ENCODE measurements around the gene HDAC7.

The HDAC7 gene

DNA sequence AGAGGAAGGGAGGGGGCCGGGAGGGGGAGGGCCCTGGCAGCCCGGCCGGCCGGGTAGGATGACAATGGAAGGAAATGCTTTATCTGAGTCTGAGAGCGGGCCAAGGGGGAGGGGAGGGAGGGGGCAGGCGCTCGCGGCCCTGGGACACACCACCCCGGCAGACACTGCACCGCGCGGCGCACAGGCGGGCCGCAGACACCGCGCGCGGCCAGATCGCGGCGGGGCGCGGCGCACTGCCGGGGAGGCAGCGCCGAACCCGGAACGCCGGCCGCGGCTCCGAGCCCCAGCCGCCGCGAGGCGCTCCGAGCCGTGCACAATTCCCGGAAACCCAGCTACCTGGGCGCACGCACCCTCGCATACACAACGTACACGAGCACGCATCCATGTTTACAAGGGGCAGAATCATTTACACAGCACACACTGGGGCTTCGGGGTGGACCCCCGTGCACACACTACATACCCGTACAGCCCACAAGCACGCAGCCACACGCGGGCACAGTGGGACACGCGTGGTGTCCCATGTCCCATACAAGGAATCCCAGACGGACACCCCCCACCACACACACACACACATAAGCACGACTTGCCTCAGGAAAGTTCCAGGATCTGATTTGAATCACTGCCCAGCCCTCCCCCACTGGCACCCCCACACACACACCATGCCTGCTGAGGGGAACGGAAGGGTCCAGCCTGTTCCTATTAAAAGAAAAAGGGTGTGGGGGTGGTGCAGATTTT lies at the start of gene HDAC7:
HDAC7 (minus strand) TSS at position 8 of the 735 bp plus-strand sequence. CDS start 118 bp downstream, outside the sequence.
- FAIRE-seq = no peak

DNA sequence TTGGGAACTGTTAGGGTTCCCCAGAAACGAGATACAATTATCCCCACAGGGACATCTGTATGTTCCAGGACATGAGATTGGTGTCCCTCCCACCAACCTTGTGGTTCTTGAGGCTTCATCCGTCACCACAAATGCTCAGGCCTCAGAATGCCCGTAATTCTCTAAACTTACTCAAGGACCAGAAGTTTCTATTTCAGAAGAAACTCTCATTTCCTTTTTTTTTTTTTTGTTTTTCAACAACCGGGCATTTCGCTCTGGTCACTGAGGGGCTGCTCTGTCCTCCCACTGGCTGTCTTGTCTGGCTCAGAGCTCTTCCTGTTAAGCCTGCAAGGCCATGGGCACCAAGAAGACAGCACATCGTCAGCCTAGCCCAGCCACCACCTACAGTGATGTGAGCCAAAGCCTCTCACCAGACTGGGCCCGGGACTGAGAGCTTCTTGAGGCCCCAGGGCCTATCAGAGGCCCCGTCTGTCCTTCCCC lies 48.9 kb upstream of the HDAC7 start:
- FAIRE-seq = no peak

DNA sequence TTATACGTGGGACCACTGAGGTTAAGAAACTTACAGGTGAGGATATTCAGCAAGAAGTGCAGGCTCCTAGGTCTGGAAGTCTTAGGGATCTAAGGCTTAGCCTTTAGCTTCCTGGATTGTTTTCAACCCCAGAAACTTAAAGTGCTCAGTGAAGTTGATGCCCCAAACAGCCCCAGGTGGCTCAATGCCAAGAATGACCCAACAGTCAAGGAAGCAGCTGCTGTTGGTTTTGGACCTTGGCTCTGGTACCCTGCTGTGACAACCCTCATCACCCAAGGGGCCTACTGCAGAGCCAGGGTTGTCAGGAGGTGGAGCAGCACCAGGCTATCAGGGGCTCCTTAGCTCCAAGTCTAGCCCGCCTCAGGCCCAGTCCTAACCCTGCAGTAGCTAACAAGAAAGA lies 48.3 kb upstream of the HDAC7 start:
- no peak for FAIRE-seq

DNA sequence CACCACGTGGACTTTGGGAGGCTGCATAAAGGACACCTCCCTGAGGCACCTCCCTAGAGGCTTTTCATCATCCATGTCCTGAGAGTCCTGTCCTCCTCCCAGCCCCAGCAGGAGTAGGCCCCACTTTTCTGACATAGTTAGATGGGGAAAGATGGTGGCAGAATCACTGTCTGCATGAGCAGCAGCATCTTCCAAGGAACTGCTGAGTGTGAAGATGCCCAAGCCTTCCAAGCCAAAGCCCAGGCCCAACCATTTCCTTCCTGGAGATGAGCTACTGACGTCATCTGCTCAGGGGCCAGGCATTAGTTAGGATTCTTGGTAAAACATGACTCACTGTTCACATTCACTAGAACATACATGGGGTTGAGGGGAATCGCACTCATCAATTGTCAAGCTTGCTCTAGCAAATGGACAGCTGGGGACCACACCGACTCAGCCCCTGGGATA lies 47.8 kb upstream of the HDAC7 start:
- no peak for FAIRE-seq

DNA sequence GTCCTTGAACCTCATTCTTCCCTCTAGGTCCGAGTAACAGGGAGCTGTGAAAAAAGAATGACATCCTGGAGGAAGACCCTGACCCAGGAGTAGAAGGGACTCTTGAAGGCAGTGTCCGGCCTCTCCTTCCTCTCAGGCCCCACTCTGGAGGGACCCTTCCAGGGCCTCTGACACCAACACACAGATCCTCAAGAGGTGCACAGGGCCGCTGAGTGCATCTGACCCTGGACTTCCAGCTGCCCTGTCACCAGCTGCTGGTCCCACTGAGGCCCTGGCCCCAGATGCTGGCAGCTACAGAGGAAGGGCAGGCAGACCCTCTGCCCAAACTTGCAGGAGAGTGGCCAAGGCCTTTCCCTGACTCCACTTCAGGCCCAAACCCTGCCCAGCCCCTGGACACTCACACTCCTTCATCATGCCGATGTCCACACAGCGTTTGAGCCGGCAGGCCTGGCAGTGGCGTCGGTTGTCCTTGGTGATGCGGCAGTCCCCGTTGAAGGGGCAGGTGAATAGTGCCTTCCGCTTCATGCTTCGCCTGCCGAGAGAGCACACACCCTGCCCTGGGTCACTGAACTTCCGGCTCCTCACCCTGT lies 45.0 kb upstream of the HDAC7 start:
- no peak for FAIRE-seq

DNA sequence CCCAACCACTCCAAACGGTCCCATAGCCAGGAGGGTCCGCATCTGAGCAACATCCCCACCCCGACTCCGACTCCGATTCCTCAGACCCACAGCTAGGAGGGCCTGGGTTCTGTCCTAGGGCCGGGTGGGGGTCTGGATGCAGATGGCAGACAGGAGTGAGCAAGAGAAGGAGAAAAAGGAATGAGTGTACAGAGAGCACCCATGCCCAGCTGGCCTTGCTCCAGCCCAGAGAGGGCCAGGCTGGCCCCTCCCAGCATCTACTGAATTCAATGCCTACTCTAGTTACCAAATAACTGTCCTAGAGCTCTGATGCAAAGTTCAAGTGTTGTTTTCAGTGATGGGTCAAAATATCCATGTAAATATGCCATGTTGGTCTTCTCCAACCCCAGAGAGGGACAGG lies 44.3 kb upstream of the HDAC7 start:
- FAIRE-seq = no peak

DNA sequence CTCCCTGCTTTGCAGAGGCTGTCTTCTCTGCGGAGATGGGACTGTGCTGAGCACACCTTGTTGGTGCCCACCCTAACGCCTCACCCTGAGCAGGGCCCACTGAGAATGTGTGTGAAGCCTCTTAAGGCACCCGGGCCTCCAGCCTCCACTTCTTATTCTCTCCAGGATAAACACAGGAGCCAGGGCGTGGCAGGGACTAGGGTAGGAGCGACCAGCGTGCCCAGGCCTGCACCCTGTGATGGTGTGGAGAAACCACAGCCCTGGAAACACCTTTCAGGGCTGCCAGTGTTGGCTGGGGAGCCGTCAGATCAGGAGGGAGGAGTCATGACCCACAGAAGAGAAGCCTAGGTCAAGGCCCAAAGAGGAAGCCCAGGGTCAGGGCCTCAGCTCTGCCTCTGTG lies 43.8 kb upstream of the HDAC7 start:
- FAIRE-seq = no peak

DNA sequence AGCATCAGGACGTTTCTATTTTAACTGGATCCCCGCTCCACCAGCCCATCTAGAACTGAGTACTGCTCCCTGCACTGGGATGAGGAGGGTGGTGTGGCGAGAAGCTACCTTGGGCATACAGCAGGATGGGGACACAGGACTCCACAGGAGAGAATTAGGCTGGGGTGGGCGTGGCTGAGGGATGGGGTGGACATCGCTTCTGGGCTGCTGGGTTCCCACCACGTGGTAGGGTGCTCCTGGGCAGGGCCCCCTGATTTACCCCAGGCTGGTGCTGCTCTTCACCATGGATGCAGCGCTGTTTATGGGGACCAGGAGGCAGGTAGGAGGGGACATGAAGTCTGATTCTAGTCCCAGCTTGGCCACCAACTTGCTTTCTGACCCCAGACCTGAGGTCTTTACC lies 43.2 kb upstream of the HDAC7 start:
- no peak for FAIRE-seq

DNA sequence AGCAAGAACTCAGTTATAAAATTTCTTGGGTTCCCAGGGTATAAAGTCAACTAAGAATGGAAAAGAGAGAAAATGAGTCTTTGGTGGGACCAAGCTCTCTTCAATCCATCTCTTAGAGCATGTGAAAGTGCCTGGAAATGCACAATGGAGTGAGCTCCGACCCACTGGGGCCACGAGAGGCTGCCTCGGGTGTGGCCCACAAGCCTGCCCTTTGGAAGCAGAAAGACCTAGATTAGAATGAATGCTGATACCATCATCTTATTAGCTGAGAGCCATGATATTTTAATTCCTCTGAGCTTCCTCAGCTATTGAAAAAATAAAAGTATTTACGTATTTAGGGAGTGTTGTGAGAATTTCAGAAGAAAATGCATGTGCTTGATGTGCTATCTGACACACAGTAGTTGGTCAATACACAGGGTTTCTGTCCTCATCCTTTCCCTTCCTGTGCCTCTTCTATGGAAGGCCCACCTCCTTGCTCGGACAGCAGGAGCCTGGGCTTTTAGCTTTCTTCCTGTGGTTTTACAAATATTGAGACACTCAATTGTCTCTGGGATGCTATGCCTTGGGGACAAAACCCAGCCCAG lies 42.6 kb upstream of the HDAC7 start:
- FAIRE-seq = no peak

DNA sequence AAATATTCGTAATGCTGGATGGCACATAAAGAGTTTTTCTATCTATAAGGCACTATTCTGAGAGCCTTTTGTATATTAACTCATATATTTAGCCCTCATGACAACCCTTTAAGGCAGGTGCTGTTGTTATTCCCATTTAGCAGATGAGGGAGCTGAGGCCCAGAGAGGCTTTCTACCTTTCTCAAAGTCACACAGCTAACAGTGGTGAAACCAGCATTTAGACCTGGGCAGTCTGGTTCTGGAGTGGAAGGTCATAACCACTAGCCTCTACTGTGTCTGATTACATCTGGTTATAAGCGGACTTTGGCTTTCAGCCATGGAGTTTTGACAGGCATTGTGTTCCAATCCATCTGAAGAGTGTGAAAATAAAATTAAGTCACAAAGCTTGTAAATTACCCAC lies 41.2 kb upstream of the HDAC7 start:
- FAIRE-seq = no peak

DNA sequence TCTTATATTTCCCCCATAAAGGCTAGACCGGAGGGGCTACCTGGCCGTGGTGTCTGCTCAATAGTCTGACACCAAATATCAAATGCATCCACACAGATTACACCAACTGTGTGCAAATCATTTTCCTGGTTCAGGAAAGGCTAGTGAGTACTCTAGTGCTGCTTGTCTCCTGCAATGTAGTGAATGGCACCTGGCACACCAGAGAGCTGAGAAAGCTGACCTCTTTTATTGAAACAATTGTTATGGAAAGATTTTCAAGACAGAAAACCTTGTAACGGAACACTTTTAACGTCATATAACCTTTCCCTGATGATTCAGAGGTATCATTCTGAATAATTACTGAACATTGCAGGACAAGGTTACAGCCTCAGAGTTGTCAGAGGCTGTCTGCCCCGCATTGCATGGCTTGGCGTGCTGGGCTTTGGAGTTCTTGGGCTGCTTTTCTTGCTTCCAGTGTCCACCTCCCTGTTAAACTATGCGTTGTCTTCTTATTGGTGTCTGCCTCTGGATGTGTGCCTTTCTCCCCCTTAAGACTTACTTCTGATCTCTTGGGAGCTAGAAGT lies 40.7 kb upstream of the HDAC7 start:
- FAIRE-seq = no peak

DNA sequence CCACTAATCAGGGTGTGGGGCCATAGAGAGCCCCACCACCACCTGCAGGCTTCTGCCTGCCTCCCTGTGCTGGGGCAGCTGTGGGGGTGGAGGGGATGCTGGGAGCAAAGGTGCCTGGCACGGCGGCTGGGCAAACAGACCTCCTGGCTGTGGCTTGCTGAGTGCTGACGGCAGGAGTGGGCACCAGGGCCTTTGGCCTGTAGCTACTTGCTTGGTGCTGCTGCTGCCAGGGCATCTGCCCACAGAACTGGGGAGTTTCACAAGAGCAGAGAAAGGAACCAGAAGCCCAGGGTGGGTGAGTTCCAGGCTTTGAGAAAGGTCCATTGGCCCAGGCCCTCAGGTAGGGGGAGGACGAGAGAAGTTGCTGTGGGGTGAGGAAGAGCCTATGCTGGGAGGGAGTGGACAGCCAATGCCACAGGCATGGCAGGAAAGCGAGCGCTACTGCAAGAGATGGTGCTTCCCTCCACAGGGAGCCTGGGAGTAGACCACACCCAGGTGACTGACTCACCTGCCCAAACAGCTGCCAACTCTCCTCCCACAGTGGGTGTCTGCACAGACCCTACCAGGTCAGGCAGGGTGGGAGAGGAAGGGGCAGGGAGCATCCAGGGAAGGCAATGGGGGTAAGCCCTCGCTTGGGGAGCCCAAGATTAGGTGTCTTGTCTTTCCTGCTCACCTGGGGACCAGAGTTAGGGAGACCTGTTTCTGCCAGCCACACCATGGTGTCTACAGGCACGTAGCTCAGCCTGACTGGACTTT lies 39.0 kb upstream of the HDAC7 start:
- FAIRE-seq = no peak

DNA sequence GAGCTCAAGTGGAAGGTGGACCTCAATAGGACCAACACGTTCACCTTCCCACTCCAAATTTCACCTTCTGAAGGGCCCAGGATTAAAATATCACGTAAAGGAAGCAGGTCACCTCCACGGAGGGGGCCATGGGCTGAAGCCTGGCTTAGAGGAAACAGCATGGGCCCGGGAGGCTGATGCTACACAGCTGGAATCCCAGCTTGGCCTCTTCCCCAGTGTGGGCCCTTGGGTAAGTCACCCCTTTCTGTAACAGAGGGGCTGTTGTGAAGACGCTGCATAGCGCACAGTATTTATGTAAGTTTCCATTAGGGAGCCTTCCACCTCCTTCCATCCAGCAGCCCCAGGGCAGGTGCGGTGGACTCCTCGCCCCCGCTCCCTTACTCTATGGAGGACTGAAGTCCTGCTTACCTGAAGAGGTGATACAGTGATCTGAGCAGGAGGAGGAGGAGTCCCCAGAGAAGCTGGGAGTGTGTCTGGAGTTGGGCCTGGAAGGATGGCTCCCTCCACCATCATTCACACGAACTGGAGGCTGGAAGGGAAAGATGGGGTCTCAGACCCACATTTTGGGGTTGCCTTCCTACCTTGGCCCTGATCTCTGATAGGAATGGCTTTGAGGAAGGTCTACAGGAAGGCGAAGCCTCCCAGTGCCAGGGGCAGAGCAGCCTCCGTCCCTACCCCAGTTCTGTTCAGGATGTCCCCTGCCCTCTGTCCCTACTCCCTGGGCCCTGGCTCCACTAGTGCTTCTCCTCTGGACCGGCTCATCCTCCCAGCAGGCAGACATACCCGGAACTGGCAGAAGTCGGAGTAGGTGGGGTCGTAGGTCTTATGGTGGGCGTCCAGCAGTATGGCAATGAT lies 37.2 kb upstream of the HDAC7 start:
- FAIRE-seq = no peak

DNA sequence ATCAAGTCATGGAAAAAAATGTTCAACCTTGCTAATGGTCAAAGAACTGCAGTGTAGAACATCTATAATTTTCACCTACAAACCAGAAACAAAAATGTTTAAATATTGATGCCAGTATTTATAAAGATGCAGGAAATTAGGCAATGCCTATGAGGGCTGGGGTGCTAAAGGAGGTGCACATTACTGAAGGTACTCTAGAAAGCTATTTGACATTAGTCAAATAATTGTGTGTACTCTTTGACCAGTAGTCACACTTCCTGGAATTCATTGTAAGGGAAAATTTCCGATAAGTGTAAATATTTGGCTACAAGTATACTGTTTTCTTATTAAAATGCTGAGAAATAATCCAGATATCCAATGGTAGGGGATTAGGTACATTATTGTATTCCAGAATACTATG lies 36.4 kb upstream of the HDAC7 start:
- FAIRE-seq = no peak

DNA sequence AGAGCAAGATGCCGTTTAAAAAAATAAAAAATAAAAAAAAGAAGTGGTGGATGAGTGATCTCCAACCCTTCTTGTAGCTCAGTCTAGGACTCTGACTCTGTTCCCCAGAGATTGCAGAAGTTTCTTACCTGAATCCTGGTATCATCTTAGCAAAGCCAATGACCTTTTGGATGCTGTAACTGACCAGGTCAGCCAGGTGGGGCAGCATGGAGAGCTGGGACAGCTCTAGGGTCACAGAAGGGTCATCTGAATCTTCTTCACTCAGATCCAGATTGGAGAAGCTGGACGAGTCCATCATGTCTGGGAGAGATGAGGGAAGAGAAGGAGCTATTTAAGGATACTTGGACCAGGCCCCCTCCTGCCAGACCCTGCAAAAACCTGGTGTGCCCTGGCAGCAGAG lies 35.8 kb upstream of the HDAC7 start:
- no peak for FAIRE-seq

DNA sequence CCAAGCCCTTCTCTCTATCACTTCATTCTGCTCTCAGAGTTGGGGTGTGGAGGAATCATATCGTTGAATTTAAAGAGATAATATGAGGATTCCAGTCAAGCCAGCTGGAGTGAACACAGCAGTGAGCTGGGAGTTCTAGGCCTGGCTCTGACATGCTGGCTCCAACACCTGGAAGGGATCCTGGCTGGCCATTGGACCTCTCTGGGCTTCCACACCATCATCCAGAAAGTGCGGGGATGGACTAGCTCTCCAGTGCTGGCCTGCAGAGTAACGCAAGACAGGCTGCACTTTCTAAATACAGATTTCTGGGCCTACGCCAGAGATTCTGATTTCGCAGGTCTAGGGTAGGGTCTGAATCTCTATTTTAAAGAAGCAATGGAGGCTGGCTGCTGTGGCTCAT lies 34.8 kb upstream of the HDAC7 start:
- no peak for FAIRE-seq

DNA sequence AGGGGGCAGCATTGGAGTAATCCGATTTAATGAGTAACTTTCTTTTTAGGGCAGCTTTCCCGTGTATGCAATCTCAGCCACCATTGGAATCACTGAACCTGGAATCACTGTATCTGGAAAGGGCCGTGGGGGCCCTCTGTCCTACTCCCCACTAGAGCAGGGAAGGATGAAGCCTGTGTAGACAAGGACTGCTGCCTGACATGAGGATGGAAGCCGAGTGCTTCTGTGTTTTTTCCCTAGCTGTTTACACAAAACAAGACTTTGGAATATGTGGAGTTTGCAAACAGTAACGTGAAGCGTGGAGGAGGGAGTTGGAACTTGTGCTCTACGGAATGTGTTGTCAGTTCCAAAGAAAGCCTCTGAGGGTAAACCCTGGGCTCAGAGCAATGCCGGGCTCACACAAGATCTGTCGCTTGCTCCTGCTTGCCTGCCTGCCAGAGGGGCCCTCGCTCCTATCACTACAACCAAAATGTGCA lies 32.4 kb upstream of the HDAC7 start:
- FAIRE-seq = no peak

DNA sequence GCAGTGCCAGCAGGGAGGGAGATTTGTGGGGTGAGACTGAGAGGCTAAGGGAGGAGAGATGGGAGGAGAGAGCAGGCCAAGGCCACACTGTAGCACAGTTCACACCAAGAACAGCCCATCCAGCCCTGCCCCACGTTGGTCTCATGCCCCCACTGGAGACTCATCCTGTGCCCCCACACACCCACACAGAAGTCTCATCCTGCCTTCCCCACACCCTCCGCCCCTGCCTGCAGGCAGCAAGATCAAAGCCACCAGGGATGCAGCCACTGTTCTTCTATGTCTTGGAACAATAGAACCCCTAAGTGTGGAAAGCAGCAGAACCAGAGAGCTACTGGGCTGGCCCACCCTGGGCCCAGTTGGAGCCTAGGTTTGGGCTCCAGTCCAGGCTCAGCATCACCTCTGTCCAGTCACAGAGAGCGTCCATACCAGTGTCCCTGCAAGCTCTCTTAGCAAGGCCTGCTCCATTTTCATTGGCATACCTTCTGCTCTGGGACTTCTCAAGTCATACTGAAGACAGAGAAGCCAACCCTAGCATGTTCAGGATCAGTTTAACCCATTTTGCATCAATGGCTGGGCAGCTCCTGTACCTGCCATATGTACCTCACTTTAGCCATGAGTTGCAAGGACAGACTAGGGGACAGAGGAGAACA lies 31.7 kb upstream of the HDAC7 start:
- FAIRE-seq = no peak

DNA sequence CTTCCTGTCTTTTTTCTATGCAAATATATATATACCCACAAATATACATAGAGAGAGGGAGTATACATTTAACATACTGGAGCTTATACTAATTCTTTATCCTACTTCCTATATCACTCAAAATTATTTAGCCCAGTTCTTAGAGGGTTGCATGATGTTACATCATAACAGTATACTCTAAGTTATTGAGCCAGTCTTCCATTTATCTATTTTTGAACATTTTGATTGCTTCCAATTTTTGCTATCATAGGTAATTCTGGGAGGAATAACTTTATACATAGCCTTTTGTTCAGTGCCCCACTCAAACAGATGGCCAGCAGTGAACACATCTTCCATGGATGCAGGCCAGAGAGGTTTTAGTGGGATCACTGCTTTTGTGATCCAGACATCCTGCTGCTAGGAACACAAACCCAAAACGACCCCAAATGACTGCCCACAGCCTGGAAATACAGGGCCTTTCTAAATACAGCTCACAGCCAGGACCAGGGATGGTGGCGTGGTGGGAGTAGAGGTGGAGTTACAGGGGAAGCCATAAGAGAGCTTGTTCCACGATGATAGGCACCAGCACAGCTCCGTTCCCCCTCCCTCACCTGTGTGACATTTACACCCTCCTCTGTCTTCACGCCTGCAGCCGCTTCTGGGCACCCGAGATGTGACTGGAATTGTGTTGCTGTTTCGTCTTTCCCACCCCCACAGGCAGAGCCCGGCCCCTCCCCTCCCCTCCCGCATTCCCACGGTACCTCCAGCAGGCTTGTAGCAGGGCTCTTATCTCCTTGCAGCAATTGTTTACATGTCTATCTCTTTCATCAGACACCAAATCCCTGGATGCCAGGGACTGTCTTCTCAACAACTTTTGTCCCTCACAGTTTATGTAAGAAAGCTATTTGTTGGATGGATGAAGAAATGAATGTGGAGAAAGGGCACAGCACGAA lies 30.7 kb upstream of the HDAC7 start:
- no peak for FAIRE-seq

DNA sequence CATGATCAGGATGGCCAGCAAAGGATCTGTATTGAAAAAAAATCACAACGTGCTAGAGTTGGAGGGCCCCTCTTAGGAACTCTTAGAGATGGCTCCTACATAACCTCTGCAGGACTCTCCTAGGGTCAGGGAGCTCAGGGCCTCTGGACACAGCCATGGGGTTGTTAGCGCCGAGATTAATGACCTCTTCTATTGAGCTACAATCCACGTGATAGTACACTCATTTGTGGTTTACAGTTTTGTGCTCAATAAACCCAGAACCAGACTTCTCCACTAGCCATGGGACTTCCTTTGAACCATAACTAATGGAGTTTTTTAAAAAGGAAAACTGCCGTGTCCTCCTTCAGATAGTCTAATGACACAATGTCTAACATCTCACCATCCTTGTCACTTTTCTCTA lies 29.6 kb upstream of the HDAC7 start:
- no peak for FAIRE-seq
